B cell (primary cell): ENCODE results near the gene TUSC7. TPM values are rescaled to one million over a fixed set of nuclear protein-coding genes. Genes with fewer than 3 reads are reported as not detected.

ENCODE experiments used
- ATAC-seq: fragments of 200-7000 bp; cut with Tn5 transposase; one replicate; pipeline ENCODE4 v1.10.0; 2021; ENCODE audit warnings: low read depth, mild to moderate bottlenecking, moderate number of reproducible peaks, moderate library complexity
- CTCF ChIA-PET: fragments of 350-600 bp; sonication (Branson Sonifier 250); formaldehyde crosslinking; loops from one replicate; lab custom pipeline; 2021; ENCODE audit warnings: antibody characterized with exemption, inconsistent platforms; lab: Charles Lee
- POLR2A ChIA-PET: fragments of 350-600 bp; sonication (Branson Sonifier 250); formaldehyde crosslinking; loops from one replicate; lab custom pipeline; 2021; ENCODE audit warnings: antibody characterized with exemption; lab: Charles Lee
- DNase-seq: peaks from one replicate; pipeline ENCODE4 v3.0.0; 2013
- H2AFZ ChIP-seq: 2 replicates; pipeline ENCODE4 v1.6.1; 2012; ENCODE audit warnings: mild to moderate bottlenecking, low read depth, low read length; ENCODE audit not compliant: insufficient read depth, poor library complexity, severe bottlenecking
- H3K27ac ChIP-seq, 2 donors: 1 replicate in 1 of 2; 2 replicates in 1 of 2; pipeline ENCODE4 v1.5.1; 2012 to 2013; ENCODE audit warnings: low read length in 2 of 2, mild to moderate bottlenecking in 2 of 2, moderate library complexity in 1 of 2
- H3K27me3 ChIP-seq, 4 experiments: fragments of 200-600 bp in 1 of 4; sonication (generic) in 1 of 4; replicated peaks in 1 of 4; 1 replicate in 2 of 4; 2 replicates in 2 of 4; pipeline versions ENCODE4 v1.6.1 to v1.7.0; 2013 to 2016; ENCODE audit warnings: low read length in 3 of 4, mild to moderate bottlenecking in 2 of 4, mixed read lengths in 1 of 4, moderate library complexity in 1 of 4; ENCODE audit not compliant: insufficient read depth in 4 of 4, control insufficient read depth in 3 of 4; ENCODE audit errors: control extremely low read depth in 1 of 4
- H3K36me3 ChIP-seq, 2 experiments: replicated peaks in 1 of 2; 1 replicate in 1 of 2; 2 replicates in 1 of 2; pipeline versions ENCODE4 v1.6.1 to v1.7.1; 2013; ENCODE audit warnings: low read length in 1 of 2; ENCODE audit not compliant: insufficient read depth in 2 of 2, control insufficient read depth in 1 of 2; ENCODE audit errors: control extremely low read depth in 1 of 2, extremely low read depth in 1 of 2
- H3K4me1 ChIP-seq, 2 donors: fragments of 200-600 bp in 1 of 2; sonication (generic) in 1 of 2; 1 replicate in 1 of 2; 2 replicates in 1 of 2; pipeline versions ENCODE4 v1.5.1 to v1.6.1; 2013 to 2017; ENCODE audit warnings: low read length in 2 of 2; ENCODE audit not compliant: control insufficient read depth in 2 of 2, insufficient read depth in 2 of 2
- H3K4me2 ChIP-seq: replicated peaks from 2 replicates; pipeline ENCODE3; 2012; ENCODE audit warnings: mild to moderate bottlenecking, low read depth, low read length; ENCODE audit not compliant: poor library complexity, severe bottlenecking
- H3K4me3 ChIP-seq, 5 experiments: fragments of 200-600 bp in 1 of 5; sonication (generic) in 1 of 5; 1 replicate in 3 of 5; 2 replicates in 2 of 5; pipeline versions ENCODE4 v1.5.1 to v1.7.0; 2011 to 2016; ENCODE audit warnings: low read length in 4 of 5, mild to moderate bottlenecking in 4 of 5, low read depth in 2 of 5, control low read depth in 1 of 5, moderate library complexity in 1 of 5; ENCODE audit not compliant: insufficient read depth in 1 of 5; ENCODE audit errors: control extremely low read depth in 1 of 5, extremely low read depth in 1 of 5
- H3K79me2 ChIP-seq: fragments of 200-600 bp; sonication (generic); one replicate; pipeline ENCODE4 v1.6.0; 2016; ENCODE audit warnings: low read length; ENCODE audit not compliant: control insufficient read depth, insufficient read depth
- H3K9ac ChIP-seq: fragments of 200-600 bp; sonication (generic); 2 replicates; pipeline ENCODE4 v1.6.1; 2017; ENCODE audit warnings: mild to moderate bottlenecking, low read length, moderate library complexity
- H3K9me3 ChIP-seq, 3 donors: one replicate each; pipeline versions ENCODE4 v1.6.1 to v1.7.1; 2013; ENCODE audit warnings: low read length in 2 of 3; ENCODE audit not compliant: control insufficient read depth in 2 of 3, insufficient read depth in 1 of 3; ENCODE audit errors: control extremely low read depth in 1 of 3
- H4K20me1 ChIP-seq: 2 replicates; pipeline ENCODE4 v1.6.0; 2012; ENCODE audit warnings: mild to moderate bottlenecking, low read length; ENCODE audit not compliant: insufficient read depth, control insufficient read depth, poor library complexity, severe bottlenecking
- H3K27ac Mint-ChIP-seq: one replicate; pipeline ENCODE4 v1.8.0; 2021; ENCODE audit warnings: mixed read lengths
- H3K27me3 Mint-ChIP-seq: one replicate; pipeline ENCODE4 v1.8.0; 2021; ENCODE audit warnings: mixed read lengths
- H3K4me1 Mint-ChIP-seq: one replicate; pipeline ENCODE4 v1.8.0; 2021; ENCODE audit warnings: mixed read lengths
- H3K4me3 Mint-ChIP-seq: one replicate; pipeline ENCODE4 v1.8.0; 2021; ENCODE audit warnings: mixed read lengths
- H3K9me3 Mint-ChIP-seq: one replicate; pipeline ENCODE4 v1.8.0; 2022; ENCODE audit warnings: mixed read lengths; ENCODE audit not compliant: insufficient read depth
- CTCF ChIP-seq: fragments of 200-600 bp; IDR thresholded peaks from one replicate; pipeline ENCODE4 v1.8.0; 2022; ENCODE audit warnings: antibody characterized with exemption, mild to moderate bottlenecking
- EZH2 ChIP-seq: IDR thresholded peaks from 2 replicates; pipeline ENCODE4 v1.6.1; 2012; ENCODE audit warnings: borderline replicate concordance, low read depth, mild to moderate bottlenecking, moderate library complexity, low read length; ENCODE audit not compliant: insufficient read depth, poor library complexity, severe bottlenecking
- WGBS: methylation state at CpG from one replicate; pipeline ENCODE4 v1.1.5; 2013; ENCODE audit warnings: missing lambda C conversion rate; ENCODE audit not compliant: insufficient coverage; 5-methylcytosine and 5-hydroxymethylcytosine counted together
- intact Hi-C: fragments of 100-400 bp; cut with micrococcal nuclease; formaldehyde crosslinking; loops from one replicate; pipeline ENCODE4 v1.10.0; 2022
- polyA plus RNA-seq: library from polyadenylated mRNA; depleted of rRNA; stranded (reverse); fragments of >200 nt; gene quantifications from 2 replicates; pipeline ENCODE4 v1.2.3, GENCODE V29; 2012
- total RNA-seq, 2 donors: library from RNA; stranded (reverse); fragments of 120-200 nt in 1 of 2; gene quantifications; 1 replicate in 1 of 2; 2 replicates in 1 of 2; pipeline versions ENCODE4 v1.2.3 to v1.2.4, GENCODE V29; 2013 to 2022

Gene TUSC7
- total and polyA plus RNA-seq, 2 donors (not counting 1 experiment from before 2014, with no cell fraction given): not detected

- ChIA-PET POLR2A (no interaction called here), CTCF (no interaction called here)
- H3K9me3 Mint-ChIP-seq: no peaks in the 10 kb centered on the region
- no peak overlapping the region for H3K4me2 ChIP-seq
- intact Hi-C loops: no loop called here
- H4K20me1 ChIP-seq: no peaks in the 10 kb centered on the region
- H3K27ac ChIP-seq: no peak overlapping the region
- no peak overlapping the region for H3K4me3 Mint-ChIP-seq
- no peaks in the 10 kb centered on the region for H3K27me3 ChIP-seq
- no peaks in the 10 kb centered on the region for H3K36me3 ChIP-seq
- no peak overlapping the region for H3K4me3 ChIP-seq
- H3K27ac Mint-ChIP-seq: no peak overlapping the region
- no peaks in the 10 kb centered on the region for H3K27me3 Mint-ChIP-seq
- ATAC-seq: no peak
- H3K9me3 ChIP-seq: no peaks in the 10 kb centered on the region
- no peak overlapping the region for H2AFZ ChIP-seq
- H3K4me1 ChIP-seq: no peaks in the 10 kb centered on the region
- WGBS: 48% methylated on average over 7 of the region's 8 CpGs
- H3K79me2 ChIP-seq: no peaks in the 10 kb centered on the region
- no peak overlapping the region for H3K9ac ChIP-seq
- TF ChIP-seq CTCF (no peak), EZH2 (no peak)
- DNase-seq: no peak
- H3K4me1 Mint-ChIP-seq: no peaks in the 10 kb centered on the region
These were observed 46.1 kb upstream of the TUSC7 start for GRCh38 chr3:116663161-116664110.

- Histone ChIP-seq H3K4me3 (no peak overlapping the region), H3K27ac (no peak overlapping the region), H3K27me3 (no peaks in the 10 kb centered on the region), H2AFZ (no peak overlapping the region), H4K20me1 (no peaks in the 10 kb centered on the region), H3K9ac (no peak overlapping the region), H3K79me2 (no peaks in the 10 kb centered on the region), H3K36me3 (no peaks in the 10 kb centered on the region), H3K4me1 (no peaks in the 10 kb centered on the region), H3K4me2 (no peak overlapping the region), H3K9me3 (no peaks in the 10 kb centered on the region)
- H3K4me1 Mint-ChIP-seq: no peaks in the 10 kb centered on the region
- peaks cover 2% of the 10 kb centered on the region for H3K9me3 Mint-ChIP-seq
- CTCF ChIA-PET: no interaction called here
- POLR2A ChIA-PET: no interaction called here
- ATAC-seq (no peak), DNase-seq (no peak)
- no peak overlapping the region for H3K27ac Mint-ChIP-seq
- intact Hi-C loops: no loop called here
- no peaks in the 10 kb centered on the region for H3K27me3 Mint-ChIP-seq
- no peak for TF ChIP-seq EZH2
- no peak for TF ChIP-seq CTCF
- no peak overlapping the region for H3K4me3 Mint-ChIP-seq
These were observed 42.3 kb upstream of the TUSC7 start for GRCh38 chr3:116667324-116667723.
